Astrocyte (in vitro differentiated cells and primary cell): ENCODE data around the gene SLC7A6OS.

Experiments used
- CTCF ChIP-seq: IDR thresholded peaks from 2 replicates; pipeline ENCODE4 v1.5.1; 2011; ENCODE audit warnings: low read depth, mild to moderate bottlenecking, inconsistent platforms, low read length, moderate library complexity; ENCODE audit not compliant: insufficient read depth
- EZH2 ChIP-seq: IDR thresholded peaks from 2 replicates; pipeline ENCODE4 v1.6.1; 2012; ENCODE audit warnings: mild to moderate bottlenecking, low read length, inconsistent platforms; ENCODE audit not compliant: insufficient read depth

- TF ChIP-seq CTCF (no peak), EZH2 (no peak)
Measured at GRCh38 chr16:68283801-68284598, 26.7 kb downstream of the SLC7A6OS start.
